ENCODE data around the gene BCS1L. TPM values are rescaled to one million over a fixed set of nuclear protein-coding genes. Genes with fewer than 3 reads are reported as not detected.
A peak's percentile ranks its signal among the peaks of the same experiment; 100 is the strongest.

The BCS1L gene
- total RNA-seq = 28.9 and 29.3 TPM in 2 replicates

- H3K4me3 ChIP-seq (ENCODE audit: low read depth, low read length) = peak within 1 kb of the TSS; percentile 82
- peak; percentile 77 for DNase-seq (ENCODE audit: low read depth)
- TF ChIP-seq CTCF (IDR thresholded peaks at IDR 0.05; ENCODE audit: insufficient read depth, low read depth, low read length) = no peak
Measured at GRCh38 chr2:218659258-218659987, at the start of gene BCS1L, which contains the start of gene ZNF142. TSS of gene BCS1L (plus strand) at chr2:218659683. CDS start at chr2:218660988, 1,305 bp downstream. TSS of gene ZNF142 (minus strand) at chr2:218659623. CDS start at chr2:218656429, 3,194 bp downstream.

- DNase-seq (ENCODE audit: low read depth) = peak; percentile 7
- no peak overlapping the region for H3K4me3 ChIP-seq (ENCODE audit: low read depth, low read length)
- no peak for TF ChIP-seq CTCF (IDR thresholded peaks at IDR 0.05; ENCODE audit: insufficient read depth, low read depth, low read length)
Measured at GRCh38 chr2:218615868-218616315, 43.6 kb upstream of the BCS1L start.

- DNase-seq (ENCODE audit: low read depth) = no peak
- H3K4me3 ChIP-seq (ENCODE audit: low read depth, low read length) = no peak overlapping the region
- TF ChIP-seq CTCF (IDR thresholded peaks at IDR 0.05; ENCODE audit: insufficient read depth, low read depth, low read length) = no peak
Measured at GRCh38 chr2:218618102-218618860, 41.2 kb upstream of the BCS1L start.

GRCh38 chr2:218621007-218621406 lies 38.5 kb upstream of the BCS1L start:
- no peak for DNase-seq (ENCODE audit: low read depth)
- H3K4me3 ChIP-seq (ENCODE audit: low read depth, low read length) = no peak overlapping the region
- no peak for TF ChIP-seq CTCF (IDR thresholded peaks at IDR 0.05; ENCODE audit: insufficient read depth, low read depth, low read length)

- no peak for DNase-seq (ENCODE audit: low read depth)
- no peak overlapping the region for H3K4me3 ChIP-seq (ENCODE audit: low read depth, low read length)
Measured at GRCh38 chr2:218622606-218623365, 36.7 kb upstream of the BCS1L start.

More at GRCh38 chr2:218622606-218623365, 36.7 kb upstream of the BCS1L start:
- no peak for TF ChIP-seq CTCF (IDR thresholded peaks at IDR 0.05; ENCODE audit: insufficient read depth, low read depth, low read length)
